GM12864 (cell line): ENCODE data around the gene MYZAP.

Experiments
- DNase-seq: peaks from one replicate; pipeline ENCODE4 v3.0.0-alpha.2; 2011; ENCODE audit warnings: low read depth
- H3K4me3 ChIP-seq: 2 replicates; pipeline ENCODE4 v1.5.1; 2011; ENCODE audit warnings: mild to moderate bottlenecking, low read depth, low read length, control low read depth
- CTCF ChIP-seq: IDR thresholded peaks from 2 replicates; pipeline ENCODE4 v1.5.1; 2011; ENCODE audit warnings: low read depth, mild to moderate bottlenecking, moderate library complexity, low read length, control low read depth, inconsistent platforms; ENCODE audit errors: missing control alignments

Gene MYZAP

GRCh38 chr15:57665939-57666338 lies 74.2 kb downstream of the MYZAP start:
- DNase-seq, result no peak
- no peak overlapping the region for H3K4me3 ChIP-seq
- no peak for TF ChIP-seq CTCF

- no peak for TF ChIP-seq CTCF
- no peak for DNase-seq
- no peak overlapping the region for H3K4me3 ChIP-seq
Observed at GRCh38 chr15:57667171-57667849, 75.6 kb downstream of the MYZAP start.

- TF ChIP-seq CTCF, result no peak
- H3K4me3 ChIP-seq, result no peak overlapping the region
Observed at GRCh38 chr15:57668016-57668415, 76.3 kb downstream of the MYZAP start.

GRCh38 chr15:57671636-57672035 lies 79.9 kb downstream of the MYZAP start:
- no peak for TF ChIP-seq CTCF
- no peak for DNase-seq
- no peak overlapping the region for H3K4me3 ChIP-seq

More at GRCh38 chr15:57668016-57668415, 76.3 kb downstream of the MYZAP start:
- DNase-seq, result no peak

- no peak for DNase-seq
- no peak for TF ChIP-seq CTCF
- H3K4me3 ChIP-seq, result no peak overlapping the region
Observed at GRCh38 chr15:57675481-57676181, 83.9 kb downstream of the MYZAP start.

GRCh38 chr15:57676585-57676984 lies 84.9 kb downstream of the MYZAP start:
- no peak overlapping the region for H3K4me3 ChIP-seq
- TF ChIP-seq CTCF, result no peak
- DNase-seq, result no peak
